HepG2 (cell line): ENCODE data around the gene TMED6. TPM values are rescaled to one million over a fixed set of nuclear protein-coding genes. Genes with fewer than 3 reads are reported as not detected.
A peak's percentile ranks its signal among the peaks of the same experiment; 100 is the strongest.

Experiments
- AFF4 ChIP-seq: sonication (generic); formaldehyde crosslinking; IDR thresholded peaks from 2 replicates; pipeline ENCODE4 v1.4.0; 2020; ENCODE audit warnings: missing genetic modification reagents
- CAMTA2 ChIP-seq: sonication (generic); formaldehyde crosslinking; IDR thresholded peaks from 2 replicates; pipeline ENCODE4 v1.4.0; 2020; ENCODE audit warnings: mild to moderate bottlenecking, missing genetic modification reagents, borderline replicate concordance
- DMAP1 ChIP-seq: IDR thresholded peaks from 2 replicates; pipeline ENCODE4 v1.6.1; 2016
- GABPA ChIP-seq, 2 experiments: IDR thresholded peaks; 2 replicates each; pipeline ENCODE4 v1.6.1; 2011 to 2016; ENCODE audit warnings: low read depth in 2 of 2, low read length in 1 of 2, missing biosample characterization in 1 of 2, missing genetic modification characterization in 1 of 2
- MATR3 ChIP-seq: sonication (generic); formaldehyde crosslinking; IDR thresholded peaks from 2 replicates; pipeline ENCODE4 v1.4.0; 2020; ENCODE audit warnings: missing genetic modification reagents
- MYNN ChIP-seq: sonication (generic); formaldehyde crosslinking; IDR thresholded peaks from 2 replicates; pipeline ENCODE4 v1.4.0; 2020; ENCODE audit warnings: mild to moderate bottlenecking, low read depth, missing genetic modification reagents
- SYNCRIP ChIP-seq: fragments of 200-400 bp; formaldehyde crosslinking; IDR thresholded peaks from 2 replicates; pipeline ENCODE4 v1.6.1; 2018; ENCODE audit warnings: mild to moderate bottlenecking, low read depth, low read length; ENCODE audit not compliant: insufficient read depth
- ZBTB3 ChIP-seq: sonication (generic); formaldehyde crosslinking; IDR thresholded peaks from 2 replicates; pipeline ENCODE4 v1.4.0; 2020; ENCODE audit warnings: low read depth, mild to moderate bottlenecking, moderate library complexity, missing genetic modification reagents, borderline replicate concordance
- ZFP36L1 ChIP-seq: sonication (generic); formaldehyde crosslinking; IDR thresholded peaks from 2 replicates; pipeline ENCODE4 v1.8.0; 2022; ENCODE audit warnings: mild to moderate bottlenecking, missing genetic modification reagents, moderate library complexity
- ZNF318 ChIP-seq: sonication (generic); formaldehyde crosslinking; IDR thresholded peaks from 2 replicates; pipeline ENCODE4 v1.4.0; 2020; ENCODE audit warnings: mild to moderate bottlenecking, missing genetic modification reagents
- ZNF569 ChIP-seq: sonication (generic); formaldehyde crosslinking; IDR thresholded peaks from 2 replicates; pipeline ENCODE4 v1.5.0; 2020; ENCODE audit warnings: mild to moderate bottlenecking, missing genetic modification reagents, moderate library complexity, borderline replicate concordance
- ZNF570 ChIP-seq: sonication (generic); formaldehyde crosslinking; IDR thresholded peaks from 2 replicates; pipeline ENCODE4 v1.4.0; 2020; ENCODE audit warnings: mild to moderate bottlenecking, missing genetic modification reagents, borderline replicate concordance
- ZNF589 ChIP-seq: sonication (generic); formaldehyde crosslinking; conservative IDR thresholded peaks from 2 replicates; pipeline ENCODE4 v1.8.0; 2022; ENCODE audit warnings: mild to moderate bottlenecking, moderate library complexity, missing genetic modification reagents
- ZNF691 ChIP-seq: sonication (generic); formaldehyde crosslinking; IDR thresholded peaks from 2 replicates; pipeline ENCODE4 v1.4.0; 2020; ENCODE audit warnings: missing genetic modification reagents, low read depth, mild to moderate bottlenecking, borderline replicate concordance
- polyA plus RNA-seq, 8 experiments: library from polyadenylated mRNA; depleted of rRNA in 3 of 8; stranded (reverse) in 7 of 8; unstranded in 1 of 8; fragments of >200 nt; fragmentation: Illumina TruSeq in 4 of 8; extraction: Trizol in 4 of 8; gene quantifications; 2 replicates each; pipeline versions ENCODE4 v1.2.1 to v1.2.3, GENCODE V29; 2011 to 2016; ENCODE audit warnings: low read depth in 4 of 8, missing spikeins in 1 of 8, mixed read lengths in 1 of 8; ENCODE audit not compliant: insufficient read depth in 1 of 8
- total RNA-seq, 5 experiments: library from RNA; depleted of rRNA; stranded (reverse); fragments of >200 nt; fragmentation: Illumina TruSeq; extraction: Trizol; gene quantifications; 2 replicates each; pipeline ENCODE4 v1.2.3, GENCODE V29; 2016; ENCODE audit warnings: low read depth in 1 of 5

TMED6 gene
- total and polyA plus RNA-seq, 2 of the 13 experiments (the other 11 are each of a cell fraction or from before 2014, with no cell fraction given): 9.8 to 14.4 TPM

- no peak for TF ChIP-seq GABPA (IDR thresholded peaks at IDR 0.05; ENCODE audit: low read depth, low read length)
- peak; percentile 70 for TF ChIP-seq GABPA (CRISPR knock-in tag; IDR thresholded peaks at IDR 0.05; ENCODE audit: low read depth)
- no peak for TF ChIP-seq MYNN (CRISPR knock-in tag)
- TF ChIP-seq CAMTA2 (CRISPR knock-in tag): no peak
- no peak for TF ChIP-seq MATR3
- 0 out of 2 replicates have a peak, but pooled peaks have one; percentile 36 for TF ChIP-seq AFF4
- TF ChIP-seq ZNF318 (CRISPR knock-in tag): no peak
- no peak for TF ChIP-seq ZNF589
- peak; percentile 66; the same call in 1 of the 2 replicates for TF ChIP-seq DMAP1 (CRISPR knock-in tag)
- peak; percentile 86; the same call in 1 of the 2 replicates for TF ChIP-seq ZBTB3 (CRISPR knock-in tag)
- peak; percentile 31; the same call in 1 of the 2 replicates for TF ChIP-seq ZNF569 (CRISPR knock-in tag)
- no peak for TF ChIP-seq SYNCRIP
- no peak for TF ChIP-seq ZNF691
- no peak for TF ChIP-seq ZFP36L1 (CRISPR knock-in tag)
- TF ChIP-seq ZNF570 (CRISPR knock-in tag): no peak
Measured at GRCh38 chr16:69396187-69397061, 44.8 kb upstream of the TMED6 start (continued).
